GM12873 (cell line): ENCODE measurements around the gene ASS1.

Source experiments
- TF ChIP-seq, protein P1 (sequence below): IDR thresholded peaks from 2 replicates; pipeline ENCODE4 v1.5.1; 2012; ENCODE audit warnings: low read depth, mild to moderate bottlenecking, moderate library complexity, low read length, control low read depth; ENCODE audit not compliant: insufficient read depth; ENCODE audit errors: missing control alignments

ASS1 gene

GRCh38 chr9:130498918-130499698, 54.3 kb downstream of the ASS1 start:
- TF ChIP-seq, protein P1, sequence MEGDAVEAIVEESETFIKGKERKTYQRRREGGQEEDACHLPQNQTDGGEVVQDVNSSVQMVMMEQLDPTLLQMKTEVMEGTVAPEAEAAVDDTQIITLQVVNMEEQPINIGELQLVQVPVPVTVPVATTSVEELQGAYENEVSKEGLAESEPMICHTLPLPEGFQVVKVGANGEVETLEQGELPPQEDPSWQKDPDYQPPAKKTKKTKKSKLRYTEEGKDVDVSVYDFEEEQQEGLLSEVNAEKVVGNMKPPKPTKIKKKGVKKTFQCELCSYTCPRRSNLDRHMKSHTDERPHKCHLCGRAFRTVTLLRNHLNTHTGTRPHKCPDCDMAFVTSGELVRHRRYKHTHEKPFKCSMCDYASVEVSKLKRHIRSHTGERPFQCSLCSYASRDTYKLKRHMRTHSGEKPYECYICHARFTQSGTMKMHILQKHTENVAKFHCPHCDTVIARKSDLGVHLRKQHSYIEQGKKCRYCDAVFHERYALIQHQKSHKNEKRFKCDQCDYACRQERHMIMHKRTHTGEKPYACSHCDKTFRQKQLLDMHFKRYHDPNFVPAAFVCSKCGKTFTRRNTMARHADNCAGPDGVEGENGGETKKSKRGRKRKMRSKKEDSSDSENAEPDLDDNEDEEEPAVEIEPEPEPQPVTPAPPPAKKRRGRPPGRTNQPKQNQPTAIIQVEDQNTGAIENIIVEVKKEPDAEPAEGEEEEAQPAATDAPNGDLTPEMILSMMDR = no peak

DNA sequence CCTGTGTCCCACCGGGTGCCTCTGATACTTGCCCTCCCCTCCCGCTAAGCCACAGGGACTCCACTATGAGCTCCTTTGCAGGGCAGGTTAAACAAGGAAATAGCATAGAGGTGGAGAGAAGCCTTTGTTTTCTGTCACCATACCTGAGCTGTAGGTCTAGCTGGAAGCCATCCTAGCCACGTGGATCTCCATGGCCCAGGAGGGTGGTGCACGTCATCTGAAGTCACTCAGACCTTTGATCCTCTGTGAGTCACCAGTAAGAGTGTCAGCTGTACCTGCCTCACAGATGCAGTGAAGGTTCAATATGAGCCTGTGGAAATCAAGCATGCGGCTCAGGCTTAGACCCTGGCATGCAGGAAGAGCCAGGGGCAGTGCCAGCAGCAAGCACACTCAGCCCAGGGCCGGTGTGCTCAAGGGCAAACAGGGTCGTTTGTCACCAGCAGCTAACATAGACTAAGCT, 55.1 kb downstream of the ASS1 start:
- TF ChIP-seq, protein P1 = no peak

GRCh38 chr9:130500340-130501180, 55.8 kb downstream of the ASS1 start:
- TF ChIP-seq, protein P1 = no peak

GRCh38 chr9:130501639-130502038, 56.9 kb downstream of the ASS1 start:
- TF ChIP-seq, protein P1 = no peak

DNA sequence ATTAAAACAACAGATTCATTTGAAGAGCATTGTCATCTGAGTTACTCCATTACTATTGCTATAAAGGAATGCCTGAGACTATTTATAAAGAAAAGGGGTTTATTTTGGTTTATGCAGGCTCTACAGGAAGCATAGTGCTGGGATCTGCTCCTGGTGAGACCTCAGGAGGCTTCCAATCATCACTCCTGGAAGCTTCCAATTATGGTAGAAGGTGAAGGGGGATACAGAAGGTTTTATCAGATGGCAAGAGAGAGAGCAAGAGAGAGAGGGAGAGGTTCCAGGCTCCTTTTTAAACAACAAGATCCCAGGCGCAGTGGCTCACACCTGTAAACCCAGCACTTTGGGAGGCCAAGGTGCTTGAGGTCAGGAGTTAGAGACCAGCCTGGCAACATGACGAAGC, 63.5 kb downstream of the ASS1 start:
- TF ChIP-seq, protein P1 = no peak

GRCh38 chr9:130512199-130512598, 67.4 kb downstream of the ASS1 start:
- TF ChIP-seq, protein P1 = no peak

DNA sequence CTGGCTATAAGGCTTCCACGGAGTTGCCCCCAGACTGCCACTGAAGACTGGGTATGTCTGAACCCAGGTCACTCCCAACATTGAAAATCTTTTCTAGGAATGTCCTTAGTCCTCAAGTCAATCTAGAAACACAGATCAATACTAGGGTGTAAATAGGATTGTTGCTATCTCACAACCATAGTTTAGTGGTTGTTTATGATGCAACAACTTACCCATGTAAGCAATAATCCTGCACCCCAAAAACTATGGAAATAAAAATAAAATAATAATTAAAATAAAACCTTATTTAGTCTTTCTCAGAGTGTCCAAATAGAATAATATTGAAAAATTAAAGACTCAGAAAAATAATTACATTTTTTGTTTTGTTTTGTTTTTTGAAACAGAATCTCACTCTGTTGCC, 68.3 kb downstream of the ASS1 start:
- TF ChIP-seq, protein P1 = no peak
